ENCODE measurements around the gene SLC5A10.
"Not testable (repeated sequence)": the region's sequence is repeated elsewhere in the genome, so short reads cannot be mapped to it uniquely, and the experiment has no call there.

Gene SLC5A10

GRCh38 chr17:19047510-19047909 lies 95.5 kb downstream of the SLC5A10 start:
- DNase-seq, result not testable (repeated sequence)

GRCh38 chr17:19048826-19049225 lies 96.9 kb downstream of the SLC5A10 start:
- not testable (repeated sequence) for DNase-seq

DNA sequence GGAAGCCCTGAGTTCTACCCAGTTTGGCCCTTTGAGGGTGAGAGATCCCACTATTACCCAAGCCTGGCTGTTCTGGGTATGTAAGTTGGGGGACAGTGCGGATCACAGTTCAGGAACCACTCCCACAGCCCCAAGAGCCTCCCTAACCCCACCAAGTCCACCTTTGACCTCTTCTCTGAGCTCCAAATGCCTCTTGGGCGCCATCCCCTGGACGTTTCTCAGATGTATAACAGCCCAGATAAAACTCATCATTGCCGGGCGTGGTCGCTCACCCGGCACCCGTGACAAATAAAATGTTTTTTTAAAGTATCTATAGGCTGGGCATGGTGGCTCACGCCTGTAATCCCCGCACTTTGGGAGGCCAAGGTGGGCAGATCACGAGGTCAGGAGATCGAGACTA lies 103.5 kb downstream of the SLC5A10 start:
- not testable (repeated sequence) for DNase-seq

GRCh38 chr17:19062009-19062717 lies 110.2 kb downstream of the SLC5A10 start:
- DNase-seq, result not testable (repeated sequence)

DNA sequence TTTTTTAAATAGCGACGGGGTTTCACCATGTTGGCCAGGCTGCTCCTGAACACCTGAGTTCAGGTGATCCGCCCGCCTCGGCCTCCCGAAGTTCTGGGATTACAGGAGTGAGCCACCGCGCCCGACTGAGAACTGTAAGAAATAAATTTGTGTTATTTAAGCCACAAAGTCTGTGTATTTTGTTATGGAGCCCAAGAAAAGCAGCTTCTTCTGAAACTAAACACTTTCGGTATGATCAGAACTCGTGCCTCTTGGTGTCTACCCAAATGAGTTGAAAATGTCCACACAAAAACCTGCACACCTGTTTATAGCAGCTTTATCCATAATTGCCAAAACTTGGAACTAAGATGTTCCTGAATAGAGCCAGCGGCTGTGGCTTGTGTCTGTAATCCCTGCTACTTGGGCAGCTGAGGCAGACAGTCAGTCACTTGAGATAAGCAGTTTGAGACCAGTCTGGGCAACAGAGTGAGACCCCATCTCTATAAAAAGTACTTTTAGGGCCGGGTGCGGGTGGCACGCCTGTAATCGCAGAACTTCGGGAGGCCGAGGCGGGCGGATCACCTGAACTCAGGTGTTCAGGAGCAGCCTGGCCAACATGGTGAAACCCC lies 110.9 kb downstream of the SLC5A10 start:
- DNase-seq, result not testable (repeated sequence)

DNA sequence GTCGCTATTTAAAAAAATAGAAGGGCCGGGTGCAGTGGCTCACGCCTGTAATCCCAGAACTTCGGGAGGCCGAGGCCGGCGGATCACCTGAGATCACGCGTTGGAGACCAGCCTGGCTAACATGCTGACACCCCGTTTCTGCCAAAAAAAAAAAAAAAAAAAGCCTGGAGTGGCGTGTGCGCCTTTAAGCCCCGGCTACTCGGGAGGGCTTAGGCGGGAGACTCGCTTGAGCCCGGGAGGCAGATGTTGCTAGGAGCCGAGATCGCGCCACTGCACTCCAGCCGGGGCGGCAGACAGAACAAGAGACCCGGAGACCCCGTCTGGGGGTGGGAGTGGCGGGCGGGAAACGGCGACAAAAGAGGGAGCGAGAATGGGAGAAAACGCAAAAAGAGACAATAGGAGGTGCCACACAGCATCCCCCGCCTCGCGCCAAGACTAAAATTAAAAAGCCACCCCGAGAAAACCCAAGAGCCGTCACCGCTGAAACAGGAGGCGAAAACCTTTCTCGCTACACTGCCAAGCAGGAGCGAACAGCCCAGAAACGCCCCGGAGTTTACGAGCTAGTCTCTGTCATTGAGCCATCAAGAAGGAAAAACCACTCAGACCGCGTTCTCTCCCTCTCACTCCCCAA lies 111.5 kb downstream of the SLC5A10 start:
- DNase-seq, result not testable (repeated sequence)

DNA sequence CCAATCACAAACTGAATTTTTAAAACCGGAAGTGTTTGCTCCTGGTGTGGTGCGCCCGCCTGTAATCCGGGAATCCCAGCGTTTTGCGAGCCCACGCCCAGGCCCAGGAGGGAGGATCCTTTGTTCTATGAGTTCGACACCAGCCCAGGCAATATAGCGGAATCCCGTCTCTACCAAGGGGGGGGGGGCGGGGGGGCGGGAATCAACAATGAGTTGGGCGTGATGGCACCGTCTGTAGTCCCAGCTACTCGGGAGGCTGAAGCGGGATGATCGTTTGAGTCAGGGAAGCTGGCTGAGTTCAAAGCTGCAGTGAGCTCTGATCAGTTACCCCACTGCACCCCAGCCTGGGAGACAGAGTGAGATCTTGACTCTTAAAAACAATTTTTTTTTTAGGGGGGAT lies 112.4 kb downstream of the SLC5A10 start:
- DNase-seq, result not testable (repeated sequence)

GRCh38 chr17:19070318-19071168 lies 118.6 kb downstream of the SLC5A10 start:
- DNase-seq, result not testable (repeated sequence)
